Neutrophil (primary cell): ENCODE measurements around the gene GABPB2.

ENCODE experiments used
- H3K27ac ChIP-seq: fragments of 200-600 bp; sonication (generic); 2 replicates; pipeline ENCODE4 v1.5.1; 2016; ENCODE audit warnings: mild to moderate bottlenecking, moderate library complexity
- H3K27me3 ChIP-seq: fragments of 200-600 bp; sonication (generic); 2 replicates; pipeline ENCODE4 v1.6.0; 2016; ENCODE audit warnings: mild to moderate bottlenecking
- H3K36me3 ChIP-seq: fragments of 200-600 bp; sonication (generic); 2 replicates; pipeline ENCODE4 v1.5.1; 2017
- H3K4me1 ChIP-seq, 2 experiments: fragments of 200-600 bp in 1 of 2; sonication (generic) in 1 of 2; 1 replicate in 1 of 2; 2 replicates in 1 of 2; pipeline versions ENCODE4 v1.5.1 to v1.6.1; 2013 to 2016; ENCODE audit warnings: low read depth in 1 of 2, low read length in 1 of 2, mild to moderate bottlenecking in 1 of 2, moderate library complexity in 1 of 2; ENCODE audit not compliant: control insufficient read depth in 1 of 2, insufficient read depth in 1 of 2
- H3K4me3 ChIP-seq, 2 experiments: fragments of 200-600 bp in 1 of 2; sonication (generic) in 1 of 2; 1 replicate in 1 of 2; 2 replicates in 1 of 2; pipeline ENCODE4 v1.5.1; 2013 to 2016; ENCODE audit warnings: low read depth in 1 of 2, low read length in 1 of 2, mild to moderate bottlenecking in 1 of 2, moderate library complexity in 1 of 2
- H3K9me3 ChIP-seq: fragments of 200-600 bp; sonication (generic); 2 replicates; pipeline ENCODE4 v1.5.1; 2016
- CTCF ChIP-seq: fragments of 200-600 bp; sonication (generic); IDR thresholded peaks from 2 replicates; pipeline ENCODE4 v1.5.1; 2016; ENCODE audit warnings: antibody characterized with exemption

The GABPB2 gene

GRCh38 chr1:151047925-151048644 lies 22.5 kb upstream of the GABPB2 start:
- Histone ChIP-seq H3K4me3 (peak overlapping the region; percentile 74 to 80), H3K4me1 (peaks cover 19 to 22% of the 10 kb centered on the region in 2 experiments), H3K27ac (peak overlapping the region; percentile 29), H3K36me3 (peaks cover 39% of the 10 kb centered on the region), H3K9me3 (no peaks in the 10 kb centered on the region), H3K27me3 (peaks cover 32% of the 10 kb centered on the region)
- TF ChIP-seq CTCF, result no peak

GRCh38 chr1:151048645-151049032 lies 21.9 kb upstream of the GABPB2 start:
- Histone ChIP-seq H3K9me3 (no peaks in the 10 kb centered on the region), H3K36me3 (peaks cover 45% of the 10 kb centered on the region), H3K4me3 (peak overlapping the region; percentile 74 to 80), H3K27ac (peak overlapping the region; percentile 29), H3K4me1 (peaks cover 19 to 22% of the 10 kb centered on the region in 2 experiments), H3K27me3 (peaks cover 32% of the 10 kb centered on the region)
- peak; percentile 30 for TF ChIP-seq CTCF

- H3K27ac ChIP-seq, result peak overlapping the region; percentile 50
- peaks cover 19 to 22% of the 10 kb centered on the region in 2 experiments for H3K4me1 ChIP-seq
- no peak for TF ChIP-seq CTCF
Measured at GRCh38 chr1:151049458-151049857, 21.1 kb upstream of the GABPB2 start.

GRCh38 chr1:151050051-151050688 lies 20.4 kb upstream of the GABPB2 start:
- TF ChIP-seq CTCF, result no peak
- Histone ChIP-seq H3K27me3 (peaks cover 32% of the 10 kb centered on the region), H3K4me3 (no peak overlapping the region), H3K27ac (peak overlapping the region; percentile 50), H3K36me3 (peaks cover 60% of the 10 kb centered on the region), H3K4me1 (peaks cover 26 to 27% of the 10 kb centered on the region in 2 experiments), H3K9me3 (peaks cover 6% of the 10 kb centered on the region)

More at GRCh38 chr1:151049458-151049857, 21.1 kb upstream of the GABPB2 start:
- H3K9me3 ChIP-seq, result peaks cover 6% of the 10 kb centered on the region
- H3K36me3 ChIP-seq, result peaks cover 53% of the 10 kb centered on the region
- peaks cover 32% of the 10 kb centered on the region for H3K27me3 ChIP-seq
- no peak overlapping the region for H3K4me3 ChIP-seq

GRCh38 chr1:151051356-151052009 lies 19.1 kb upstream of the GABPB2 start:
- no peak for TF ChIP-seq CTCF
- Histone ChIP-seq H3K27ac (peak overlapping the region; percentile 98), H3K4me1 (peaks cover 39 to 40% of the 10 kb centered on the region in 2 experiments), H3K36me3 (peaks cover 69% of the 10 kb centered on the region), H3K27me3 (peaks cover 23% of the 10 kb centered on the region), H3K9me3 (peaks cover 6% of the 10 kb centered on the region), H3K4me3 (no peak overlapping the region)
